A549 (cell line): Measurements from ENCODE around the gene COL17A1.

Experiments
- BCL3 ChIP-seq: fragments of >200 bp; sonication (Bioruptor Twin); formaldehyde crosslinking; IDR thresholded peaks from 3 replicates; pipeline ENCODE4 v1.6.1; 2016
- CHD2 ChIP-seq: fragments of 150-350 bp; IDR thresholded peaks from 2 replicates; pipeline ENCODE4 v1.6.1; 2014; ENCODE audit warnings: low read length; ENCODE audit not compliant: partially characterized antibody
- CTCF ChIP-seq: fragments of >200 bp; sonication (Bioruptor Twin); formaldehyde crosslinking; IDR thresholded peaks from 3 replicates; pipeline ENCODE4 v1.5.1; 2016
- ESRRA ChIP-seq: fragments of 150-350 bp; IDR thresholded peaks from 2 replicates; pipeline ENCODE4 v1.6.1; 2014; ENCODE audit warnings: mild to moderate bottlenecking, low read length, borderline replicate concordance

GRCh38 chr10:104099269-104099668, 13.6 kb upstream of the COL17A1 start:
- no peak for TF ChIP-seq CTCF
- TF ChIP-seq BCL3, result no peak
- no peak for TF ChIP-seq ESRRA
- no peak for TF ChIP-seq CHD2
